Endometrial microvascular endothelial cells (primary cell): Measurements from ENCODE around the gene INSC. TPM values are rescaled to one million over a fixed set of nuclear protein-coding genes. Genes with fewer than 3 reads are reported as not detected.

Experiments used
- in situ Hi-C: cut with HindIII; loops from 2 replicates; pipeline ENCODE4 v1.10.0; 2017; ENCODE audit warnings: low sequenced_read_pairs, low pct_unique_long_range_greater_than_20kb; ENCODE audit errors: inconsistent ontology term
- total RNA-seq: library from RNA; depleted of rRNA; stranded (reverse); fragments of >200 nt; gene quantifications from one replicate; pipeline ENCODE4 v1.2.3, GENCODE V29; 2015; ENCODE audit errors: inconsistent ontology term

Gene INSC
- total RNA-seq, 1 donor from 2014 or later: 0.19 TPM

DNA sequence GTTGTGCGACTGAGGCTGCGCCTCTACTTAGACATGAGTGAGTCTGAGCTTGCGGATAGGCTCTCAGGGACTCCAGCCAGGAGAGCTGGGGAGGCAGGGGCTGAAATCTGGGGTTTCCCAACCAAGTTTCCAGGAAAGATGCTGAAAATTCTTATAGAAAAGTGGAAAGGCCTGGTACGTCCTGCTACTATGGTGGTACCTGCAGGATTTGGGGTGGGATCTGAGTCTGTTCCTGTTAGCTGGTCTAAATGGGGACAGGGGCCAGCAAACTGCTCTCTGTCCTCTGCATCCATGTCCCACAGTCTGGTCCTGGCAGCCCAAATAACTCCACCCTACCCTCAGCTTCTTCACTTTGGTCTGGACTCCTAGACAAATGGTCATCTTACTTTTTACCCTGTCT lies 86.9 kb downstream of the INSC start:
- in situ Hi-C loops: no loop called here

DNA sequence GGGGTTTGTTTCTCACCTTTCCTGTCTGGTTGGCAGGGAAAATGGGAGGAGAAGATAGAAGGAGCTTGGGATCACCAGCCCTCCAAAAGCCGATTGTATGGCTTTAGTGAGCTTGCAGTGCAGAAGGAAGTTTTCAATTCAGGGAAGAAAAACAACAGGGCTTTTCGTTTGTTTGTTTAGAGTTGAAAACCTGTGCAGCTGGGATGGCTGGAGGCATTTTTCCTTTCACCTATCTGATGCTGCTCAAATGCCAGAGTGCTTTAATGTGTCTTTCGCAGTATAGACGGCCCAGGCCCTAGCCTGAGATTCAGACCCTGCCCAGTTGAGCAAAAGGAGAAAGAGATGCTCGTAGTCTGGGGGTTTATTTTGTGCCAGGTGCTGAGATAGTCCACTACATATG lies 87.9 kb downstream of the INSC start:
- in situ Hi-C loops: no loop called here

DNA sequence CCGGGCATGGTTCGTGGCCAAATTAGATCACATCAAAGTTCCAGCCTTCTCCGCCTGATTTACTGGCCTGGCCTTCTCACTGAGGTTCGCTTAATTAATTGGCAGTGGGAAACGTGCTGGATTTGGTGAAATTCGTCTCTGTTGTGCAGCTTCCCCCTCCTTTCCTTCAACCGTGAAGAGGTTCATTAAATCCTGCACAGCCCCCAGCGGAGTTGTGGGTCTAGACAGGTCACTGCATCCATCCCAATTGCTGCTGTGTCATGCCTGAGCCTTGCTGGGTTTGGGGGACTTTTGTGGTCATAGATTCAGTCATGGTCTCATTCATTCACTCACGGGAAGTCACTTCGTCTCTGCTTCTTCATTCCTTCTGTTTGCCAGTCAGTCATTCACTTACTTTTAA lies 90.0 kb downstream of the INSC start:
- in situ Hi-C loops: no loop called here

DNA sequence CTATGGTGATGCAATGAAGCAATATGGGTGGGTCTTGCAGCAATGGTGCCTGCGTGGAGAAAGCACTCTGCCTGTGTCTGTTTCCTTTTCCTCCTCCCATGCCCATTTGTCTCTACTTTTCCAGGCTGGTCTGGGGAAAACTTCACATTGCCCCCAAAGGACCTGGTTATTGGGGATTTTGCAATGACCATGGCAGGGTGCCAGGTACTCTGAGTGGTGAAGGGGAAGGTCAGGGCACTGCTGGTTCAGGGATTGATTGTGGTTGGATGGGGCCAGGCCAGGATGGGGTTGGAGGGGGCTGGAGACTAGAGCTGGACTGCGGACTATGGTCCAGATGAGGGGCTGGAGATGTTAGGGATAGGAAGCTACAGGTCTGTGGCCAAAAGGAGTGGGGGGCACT lies 92.1 kb downstream of the INSC start:
- in situ Hi-C loops: no loop called here

DNA sequence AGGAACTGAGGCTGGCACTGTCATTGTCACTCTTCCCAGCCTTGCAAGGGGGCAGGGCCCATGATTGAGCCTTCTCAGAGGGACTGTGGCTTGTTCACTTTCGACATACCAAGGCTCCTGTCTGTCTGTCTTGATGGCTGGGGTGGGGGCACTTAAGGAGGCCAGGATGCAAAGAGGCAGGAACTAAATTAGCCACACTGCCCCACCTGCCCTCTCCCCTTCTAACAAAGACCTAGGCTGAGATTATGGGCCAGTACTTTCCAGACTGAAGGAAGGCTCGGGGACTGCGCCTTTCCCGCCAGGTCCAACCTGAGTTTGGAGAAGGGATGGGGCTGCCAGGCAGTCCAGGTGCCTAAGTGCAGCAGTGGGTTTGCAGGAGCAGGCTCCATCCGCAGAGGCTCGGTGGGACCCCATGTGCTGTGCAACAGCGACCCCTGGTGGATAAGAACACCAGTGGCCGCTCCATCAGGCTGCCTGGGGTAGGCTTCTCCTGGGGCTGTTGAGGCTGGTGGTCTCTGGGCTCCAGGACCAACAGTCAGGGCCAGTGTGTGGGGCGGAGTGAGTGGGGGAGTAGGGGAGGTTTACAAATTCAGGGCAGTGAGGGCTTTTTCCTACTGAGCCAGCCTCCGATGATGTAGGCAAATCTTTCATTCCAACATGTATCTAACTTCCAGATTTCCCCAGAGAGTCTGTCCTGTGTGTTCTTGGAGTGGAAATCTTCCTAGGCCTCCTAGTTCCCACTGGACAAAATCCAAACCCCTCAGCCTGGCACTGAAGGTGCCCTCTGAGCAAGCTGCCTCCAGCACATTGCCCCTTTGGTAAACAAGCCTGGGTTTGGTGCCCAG lies 93.9 kb downstream of the INSC start:
- in situ Hi-C loops: no loop called here

DNA sequence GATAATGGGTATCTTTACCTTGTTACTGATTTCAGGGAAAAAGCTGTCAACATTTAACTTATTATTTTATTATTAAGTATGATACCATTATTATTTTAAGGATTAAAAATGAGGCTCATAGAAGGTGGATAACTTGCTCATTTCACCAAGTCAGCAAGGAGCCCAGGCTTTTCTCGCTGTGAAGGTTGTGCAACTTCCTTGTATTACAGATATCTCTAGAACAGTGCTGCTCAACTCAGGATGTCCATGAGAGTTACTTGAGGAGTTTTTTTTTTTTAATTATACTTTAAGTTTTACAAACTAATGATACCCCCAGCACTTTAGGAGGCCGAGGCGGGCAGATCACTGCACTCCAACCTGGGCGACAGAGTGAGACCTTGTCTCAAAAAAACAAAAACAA lies 98.2 kb downstream of the INSC start:
- in situ Hi-C loops: no loop called here

DNA sequence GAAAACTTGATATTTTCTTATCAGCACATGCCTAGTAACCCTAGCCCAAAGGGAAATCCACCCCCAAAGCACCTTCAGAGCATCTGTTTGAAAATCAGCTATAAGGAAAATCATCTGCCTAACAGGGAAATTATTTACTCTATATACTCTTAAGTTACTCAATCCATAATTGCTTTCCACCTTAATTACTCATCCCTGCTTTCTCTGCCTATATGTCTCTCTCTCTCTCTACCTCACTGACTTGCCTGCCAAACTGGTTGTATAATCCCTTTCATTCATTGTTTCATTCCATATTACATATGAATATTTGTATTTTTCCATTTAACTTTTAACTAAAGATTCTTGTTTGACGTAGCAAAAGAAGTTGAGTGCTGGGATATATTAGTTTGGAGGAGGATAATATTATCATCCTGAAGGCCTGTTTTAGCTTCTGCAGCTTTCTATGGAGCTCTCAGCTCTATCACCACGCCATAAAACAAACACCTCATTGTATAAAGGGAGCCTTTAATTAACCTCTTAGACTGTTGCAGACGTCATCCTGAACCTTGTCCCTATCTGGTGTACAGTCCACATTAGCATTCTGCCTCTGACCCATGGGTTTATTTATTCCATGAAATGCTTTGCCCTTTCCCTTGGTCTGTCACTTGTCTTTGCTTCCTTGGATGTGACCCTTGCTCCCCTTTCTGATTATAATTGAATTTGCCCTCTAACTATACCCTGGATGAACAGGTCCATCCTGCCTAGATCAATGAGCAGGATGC lies 98.9 kb downstream of the INSC start:
- in situ Hi-C loops: no loop called here

DNA sequence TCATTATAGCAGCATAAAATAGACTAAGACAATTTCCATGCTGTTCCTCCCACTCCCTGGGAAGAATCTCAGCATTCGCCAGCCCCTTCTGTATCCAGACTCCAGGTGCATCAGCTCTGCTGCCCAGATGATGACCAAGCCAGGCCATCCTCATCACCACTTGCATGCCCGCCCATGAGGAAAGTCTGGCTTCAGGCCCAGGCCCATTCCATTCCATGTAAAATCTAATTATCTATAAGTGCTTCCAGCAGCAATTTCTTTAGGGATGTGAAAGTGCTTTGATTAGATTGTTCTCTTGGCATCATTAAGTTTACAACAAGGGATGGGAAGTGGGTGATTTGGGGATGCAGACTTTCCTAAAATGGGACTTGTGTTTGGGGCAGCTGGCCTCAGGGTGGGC lies 100.3 kb downstream of the INSC start:
- in situ Hi-C loops: no loop called here

DNA sequence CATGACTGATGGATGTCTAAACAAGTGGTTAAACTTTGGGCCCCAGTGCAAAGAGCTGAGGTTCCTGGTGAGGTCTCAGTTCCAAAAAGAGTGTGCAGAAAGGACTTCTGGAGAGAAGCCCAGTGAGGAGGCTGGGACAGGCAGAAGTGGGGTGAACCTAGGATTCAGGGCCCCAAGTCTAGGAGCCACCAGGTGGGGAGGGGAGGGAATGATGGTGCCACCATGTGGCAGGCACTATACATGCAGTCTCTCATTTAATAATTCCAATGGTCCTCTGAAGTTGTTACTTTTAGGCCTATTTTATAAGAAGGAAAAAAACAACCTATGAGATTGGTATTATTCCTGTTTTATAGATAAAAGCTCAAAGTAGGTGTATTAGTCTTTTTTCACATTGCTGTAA lies 102.0 kb downstream of the INSC start:
- in situ Hi-C loops: no loop called here

DNA sequence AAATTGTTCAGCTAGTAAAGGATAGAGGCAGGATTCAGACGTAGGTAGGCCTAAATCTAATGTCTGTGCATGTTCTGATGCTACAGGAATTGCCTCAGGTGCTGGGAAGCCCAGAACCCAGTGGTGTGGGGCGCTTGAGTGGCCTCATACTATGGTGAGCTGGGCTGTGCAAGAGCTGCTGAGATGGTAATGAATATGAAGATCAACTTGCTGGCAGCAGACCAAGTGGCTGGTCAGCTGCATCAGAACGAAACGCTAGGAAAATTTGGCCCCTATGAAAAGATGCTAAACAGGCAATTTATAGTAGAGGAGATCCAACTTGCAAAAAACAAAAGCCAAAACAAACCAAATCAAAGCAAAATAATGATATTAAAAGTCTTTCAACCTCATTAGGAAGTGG lies 102.7 kb downstream of the INSC start:
- in situ Hi-C loops: no loop called here

DNA sequence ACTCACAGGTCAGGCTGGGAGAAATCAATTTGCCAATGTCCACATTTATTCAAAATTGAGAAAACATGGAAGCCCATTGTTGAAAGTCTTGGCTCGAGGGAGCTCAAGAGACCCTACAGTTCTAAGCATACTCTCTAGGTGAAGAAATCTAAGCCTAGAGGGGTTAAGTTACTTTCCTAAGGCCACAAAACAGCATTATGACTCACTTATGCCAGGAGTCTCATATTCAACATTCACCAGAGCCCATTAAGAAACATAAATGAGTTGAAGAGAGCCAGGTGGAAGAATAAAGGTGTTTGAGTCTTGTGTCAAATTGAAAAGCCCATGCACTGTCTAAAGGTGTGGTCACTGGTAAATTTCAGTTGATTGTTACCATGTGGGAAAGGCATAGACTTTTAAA lies 108.1 kb downstream of the INSC start:
- in situ Hi-C loops: no loop called here

DNA sequence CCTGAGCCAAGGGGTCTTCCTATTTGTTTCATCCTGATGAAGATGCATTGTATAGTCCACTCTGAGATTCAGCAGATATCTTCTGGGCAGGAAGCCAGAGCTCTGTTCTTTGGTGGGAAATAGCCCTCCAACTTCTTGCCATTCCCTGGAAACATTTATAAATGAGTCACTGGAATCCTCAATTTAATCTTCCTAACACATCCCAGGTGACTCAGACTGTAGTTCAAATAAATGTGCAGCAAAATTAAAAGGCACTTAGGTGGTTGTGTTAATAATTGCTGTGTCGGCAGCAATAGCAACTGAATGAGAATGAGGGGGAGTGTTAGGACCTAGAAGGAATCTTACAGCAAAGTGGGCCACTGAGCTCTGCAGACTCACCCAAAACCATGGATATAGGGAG lies 108.6 kb downstream of the INSC start:
- in situ Hi-C loops: no loop called here

DNA sequence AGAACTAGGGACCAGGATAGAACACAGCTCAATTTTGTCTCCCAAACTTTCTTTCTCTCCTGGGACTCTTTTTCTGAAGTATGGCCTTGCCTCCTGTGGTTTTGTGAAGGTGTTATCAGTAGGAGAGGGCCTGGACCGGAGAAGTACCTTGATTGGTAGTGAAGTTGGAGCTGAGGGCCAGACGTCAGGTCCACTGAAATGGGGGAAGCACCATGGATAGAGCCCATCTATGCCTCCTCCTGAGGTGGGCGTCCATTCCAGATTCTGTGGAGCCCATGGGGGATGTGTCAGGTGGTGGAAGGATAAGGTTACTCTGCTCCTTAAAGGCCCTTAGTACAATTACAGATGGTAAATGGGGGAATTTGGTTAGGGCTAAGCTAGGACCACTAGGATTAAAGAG lies 109.7 kb downstream of the INSC start:
- in situ Hi-C loops: no loop called here

DNA sequence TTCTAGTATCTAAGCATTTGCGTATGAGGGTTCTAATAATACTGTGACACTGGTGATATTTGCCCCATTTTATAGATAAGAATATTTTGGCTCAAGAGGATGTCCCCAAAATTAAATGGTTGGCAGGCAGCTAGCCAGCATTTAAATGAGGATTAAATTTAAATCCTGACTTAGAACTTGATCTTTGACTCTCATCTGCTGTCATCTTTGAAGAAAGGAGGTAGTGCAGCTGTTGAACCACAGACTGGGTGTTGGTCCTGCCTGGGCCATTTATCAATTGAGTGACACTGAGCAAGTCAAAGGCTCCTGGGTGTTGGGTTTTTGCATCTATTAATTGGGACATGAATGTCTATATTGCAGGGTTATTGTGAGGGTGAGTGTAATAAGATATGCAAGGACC lies 112.3 kb downstream of the INSC start:
- in situ Hi-C loops: no loop called here

DNA sequence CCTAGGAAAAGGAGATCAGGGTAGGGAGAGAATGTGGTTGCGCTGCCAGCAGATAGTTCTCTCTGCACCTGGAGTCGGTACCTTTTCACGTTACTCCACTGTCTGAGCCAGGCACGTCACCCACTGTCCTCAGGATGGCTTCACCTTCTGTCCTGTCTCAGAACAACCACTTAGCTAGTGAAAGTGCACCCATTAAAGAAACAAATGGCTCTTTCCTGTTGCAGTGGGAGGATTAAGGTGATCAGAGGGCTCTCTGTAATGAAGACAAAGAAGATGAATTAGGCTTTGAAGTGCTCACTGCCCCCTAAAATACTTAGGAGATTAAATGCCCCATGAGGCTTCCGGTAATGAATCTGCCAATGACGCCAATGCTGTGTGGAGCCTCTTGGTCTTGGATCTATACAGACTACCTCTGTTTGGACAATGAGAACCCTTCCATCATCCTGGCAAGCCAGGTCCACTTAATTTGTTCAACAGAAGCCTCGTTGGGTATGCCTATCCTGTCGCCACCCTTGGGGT lies 113.7 kb downstream of the INSC start:
- in situ Hi-C loops: no loop called here

DNA sequence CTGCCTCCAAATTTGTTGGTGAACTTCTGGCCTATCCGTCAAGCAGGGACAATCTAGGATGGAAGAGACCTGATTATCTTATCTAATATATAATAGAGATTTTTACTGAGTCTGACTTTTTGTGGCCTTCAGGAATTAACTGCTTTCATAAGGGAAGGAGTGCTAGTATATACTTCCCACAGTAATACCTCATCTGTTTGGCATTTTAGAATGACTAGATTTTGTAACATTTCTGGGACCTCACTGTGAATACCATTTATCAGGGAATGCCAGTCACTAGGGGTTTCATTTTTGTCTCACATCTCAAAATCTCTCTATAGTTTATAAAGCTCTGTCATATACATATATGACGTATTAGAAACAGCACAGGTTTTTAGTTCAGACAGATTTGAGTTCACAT lies 114.3 kb downstream of the INSC start:
- in situ Hi-C loops: no loop called here

DNA sequence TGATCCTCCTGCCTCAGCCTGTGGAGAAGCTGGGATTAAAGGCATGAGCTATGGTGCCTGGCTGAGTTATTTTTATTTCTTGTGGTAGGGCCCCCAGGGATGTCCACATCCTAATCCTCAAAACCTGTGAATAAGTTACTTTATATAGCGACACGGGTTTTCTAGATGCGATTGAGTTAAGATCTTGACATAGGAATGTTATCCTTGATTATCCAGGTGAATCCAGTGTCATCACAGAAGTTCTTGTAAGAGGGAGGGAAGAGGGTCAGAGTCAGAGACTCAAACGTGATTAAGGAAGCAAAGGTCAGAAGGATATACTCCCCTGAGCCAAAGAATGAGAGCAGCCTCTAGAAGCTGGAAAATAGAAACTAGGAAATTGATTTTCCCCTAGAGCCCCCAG lies 117.8 kb downstream of the INSC start:
- in situ Hi-C loops: no loop called here

DNA sequence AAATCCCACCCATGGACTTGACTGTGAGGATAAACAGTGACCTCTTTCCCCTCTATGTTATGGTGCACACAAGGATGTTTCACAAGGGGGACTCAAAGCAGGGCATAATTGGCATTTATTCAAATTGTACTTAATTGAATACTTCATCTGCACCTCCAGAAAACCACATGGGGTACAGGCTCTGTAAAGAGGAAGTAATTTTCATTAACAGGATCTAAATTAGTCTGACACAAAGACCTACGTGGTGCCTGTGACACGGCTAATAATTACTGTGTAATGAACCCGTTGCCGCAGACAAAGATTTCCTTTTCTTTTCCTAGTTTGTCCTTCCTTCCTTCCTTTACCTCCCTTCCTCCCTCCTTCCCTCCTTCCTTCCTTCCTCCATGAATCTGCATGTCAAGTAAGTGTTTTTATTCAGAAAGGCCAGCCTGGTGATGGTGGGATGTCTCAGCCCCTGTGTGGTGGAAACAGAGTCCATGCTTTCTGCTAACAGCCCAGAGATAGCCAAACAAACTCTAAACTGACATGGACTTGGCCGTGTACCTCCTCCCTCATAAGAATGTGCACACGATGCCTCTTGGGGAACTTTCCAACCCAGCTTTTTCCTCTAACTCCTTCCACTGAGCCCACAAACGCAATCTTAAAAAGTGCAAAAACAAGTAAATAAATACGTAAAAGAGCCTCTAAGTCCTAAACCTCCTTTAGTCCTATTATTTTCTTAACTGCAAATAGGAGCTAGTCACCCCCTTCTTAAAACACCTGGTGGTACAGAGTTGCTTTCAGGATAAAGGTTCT lies 118.8 kb downstream of the INSC start:
- in situ Hi-C loops: no loop called here

DNA sequence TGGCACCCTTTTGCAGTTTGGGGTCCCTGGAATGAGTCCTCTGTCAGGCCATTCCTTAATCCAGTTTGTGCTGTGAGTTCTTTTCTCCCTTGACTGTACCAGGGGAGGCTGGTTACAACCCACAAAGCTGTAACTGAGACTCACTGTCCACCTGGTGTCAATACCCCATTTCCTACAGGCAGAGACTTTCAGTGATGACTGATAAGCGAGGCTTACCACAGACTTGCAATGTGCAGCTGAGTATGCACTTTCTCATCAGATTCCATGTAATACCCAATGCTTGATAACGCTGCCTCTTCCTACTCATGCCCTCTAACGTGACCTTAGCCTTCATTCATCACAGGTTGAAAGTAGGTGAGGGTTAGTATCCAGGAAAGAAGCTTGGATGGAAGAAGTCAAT lies 120.1 kb downstream of the INSC start:
- in situ Hi-C loops: no loop called here
